GM20000 (cell line): ENCODE results near the gene MICALL2.

Experiments
- DNase-seq: peaks from one replicate; pipeline ENCODE4 v3.0.0; 2012; ENCODE audit warnings: low spot score
- CTCF ChIP-seq: IDR thresholded peaks from 2 replicates; pipeline ENCODE4 v1.5.1; 2012; ENCODE audit warnings: mild to moderate bottlenecking, control low read depth; ENCODE audit errors: extremely low read depth, missing control alignments

Gene MICALL2

GRCh38 chr7:1501487-1502270, 42.4 kb upstream of the MICALL2 start:
- DNase-seq: no peak
- TF ChIP-seq CTCF: no peak

DNA sequence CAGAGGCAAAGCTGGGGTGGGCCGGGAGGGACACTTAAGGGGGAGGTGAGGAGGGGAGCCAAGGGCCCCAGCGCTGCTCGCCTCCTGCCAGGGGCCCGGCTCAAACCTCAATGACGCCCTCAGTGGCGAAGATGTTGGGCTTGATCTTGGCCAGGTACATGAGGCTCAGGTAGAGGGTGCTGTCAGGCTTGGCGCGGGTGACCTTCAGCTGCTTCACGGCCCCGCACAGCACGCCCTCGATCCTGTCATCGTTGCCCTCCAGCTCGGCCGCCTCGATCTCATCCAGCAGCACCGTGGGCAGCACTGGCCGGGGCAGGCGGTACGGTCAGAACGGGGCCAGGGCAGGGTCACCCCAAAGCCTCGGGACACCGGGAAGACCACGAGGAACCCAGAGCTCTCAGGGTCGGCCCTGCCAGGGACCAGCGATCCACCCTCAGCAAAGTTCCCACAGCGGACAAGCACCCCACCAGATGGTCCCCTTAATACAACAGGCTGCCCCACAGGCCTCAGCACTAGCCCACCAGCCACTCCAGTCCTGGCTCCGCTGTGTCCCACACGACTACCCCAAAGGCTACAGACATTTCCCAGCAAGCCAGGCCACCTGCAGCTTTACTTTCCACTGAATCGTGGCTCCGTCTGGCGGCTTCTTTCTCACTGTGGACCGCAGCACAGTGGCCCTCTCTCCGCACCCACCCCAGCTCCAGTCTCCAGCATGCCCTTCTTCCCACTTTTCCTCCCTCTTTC, 41.0 kb upstream of the MICALL2 start:
- no peak for TF ChIP-seq CTCF
- DNase-seq: no peak

GRCh38 chr7:1499367-1500029, 40.2 kb upstream of the MICALL2 start:
- no peak for DNase-seq
- TF ChIP-seq CTCF: no peak

GRCh38 chr7:1498370-1499305, 39.4 kb upstream of the MICALL2 start:
- TF ChIP-seq CTCF: no peak
- no peak for DNase-seq

DNA sequence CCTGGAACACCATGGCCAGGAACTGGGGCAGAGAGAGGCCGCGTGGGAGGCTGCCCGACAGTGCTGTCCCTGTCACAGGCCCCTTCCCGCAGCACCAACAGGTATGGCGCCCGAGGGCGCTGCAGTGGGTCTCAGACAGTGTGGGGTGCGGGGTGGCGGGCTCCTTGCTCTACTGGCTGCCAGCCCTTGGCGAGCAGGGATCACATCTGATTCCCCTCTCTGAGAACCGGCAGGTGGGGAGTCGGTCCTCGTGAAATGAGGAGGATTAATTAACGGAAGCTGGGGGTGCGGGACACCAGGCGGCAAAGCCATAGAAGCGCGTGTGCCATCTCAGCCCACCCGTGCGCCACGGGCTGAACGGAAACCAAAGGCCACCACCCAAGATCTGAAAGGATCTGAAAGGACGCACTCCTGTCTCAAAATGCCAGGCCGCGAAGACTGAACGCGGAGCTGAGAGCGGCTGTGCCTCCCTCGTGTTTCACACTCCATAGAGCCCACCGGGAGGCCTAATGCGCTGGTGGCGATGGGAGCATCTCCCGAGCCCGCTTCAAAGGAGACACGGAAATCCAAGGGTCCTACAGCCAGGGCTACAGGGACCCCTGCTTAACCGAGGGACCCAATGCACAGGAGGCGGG, 38.1 kb upstream of the MICALL2 start:
- DNase-seq: no peak
- TF ChIP-seq CTCF: no peak

GRCh38 chr7:1496531-1497292, 37.4 kb upstream of the MICALL2 start:
- DNase-seq: no peak
- TF ChIP-seq CTCF: no peak
